Breast epithelium (tissue), 3 donors: ENCODE measurements around the gene MAST4.

Source experiments
- POLR2A ChIP-seq: fragments of 450-650 bp; IDR thresholded peaks from one replicate; pipeline ENCODE4 v1.6.1; 2016; ENCODE audit warnings: antibody characterized with exemption, mild to moderate bottlenecking, moderate library complexity
- POLR2AphosphoS5 ChIP-seq, 3 donors: sonication (generic); formaldehyde crosslinking; IDR thresholded peaks; one replicate each; pipeline ENCODE4 v1.6.1; 2017; ENCODE audit warnings: antibody characterized with exemption in 3 of 3
- TF ChIP-seq, protein P1 (sequence below), 3 donors: fragments of 450-650 bp; IDR thresholded peaks; one replicate each; pipeline ENCODE4 v1.5.1; 2016 to 2017; ENCODE audit warnings: antibody characterized with exemption in 3 of 3, mild to moderate bottlenecking in 3 of 3, moderate library complexity in 3 of 3

DNA sequence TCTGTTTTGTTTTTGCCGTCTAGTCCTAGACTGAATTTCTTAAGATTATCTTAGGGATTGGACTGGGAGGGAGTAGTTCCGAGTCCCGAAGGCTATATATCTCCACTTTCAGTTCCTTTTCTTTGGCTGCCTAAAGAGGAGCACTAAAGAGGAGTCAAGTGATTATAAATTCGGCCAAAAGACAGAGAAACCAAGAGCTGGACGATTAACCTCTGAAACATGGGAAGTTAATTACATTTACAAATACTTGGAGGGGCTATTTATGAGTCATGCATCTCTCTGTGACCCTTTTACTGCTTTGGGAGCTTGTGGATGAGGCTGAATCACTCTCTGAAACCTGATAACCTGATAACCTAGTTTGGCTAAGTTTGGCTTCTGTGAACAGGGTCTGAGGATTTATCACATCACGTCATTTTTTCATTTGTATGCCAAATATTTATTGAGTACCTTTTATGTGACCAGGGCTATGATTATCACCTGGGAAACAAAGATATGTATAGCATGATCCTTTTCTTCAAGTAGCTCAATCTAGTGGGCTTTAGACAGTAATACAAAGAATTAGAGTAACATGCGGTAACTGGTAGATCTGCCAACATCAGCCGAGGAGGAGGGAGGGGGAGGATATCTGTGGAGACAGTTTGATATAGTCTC, 419.5 kb downstream of the MAST4 start:
- TF ChIP-seq POLR2A = no peak
- TF ChIP-seq, protein P1, sequence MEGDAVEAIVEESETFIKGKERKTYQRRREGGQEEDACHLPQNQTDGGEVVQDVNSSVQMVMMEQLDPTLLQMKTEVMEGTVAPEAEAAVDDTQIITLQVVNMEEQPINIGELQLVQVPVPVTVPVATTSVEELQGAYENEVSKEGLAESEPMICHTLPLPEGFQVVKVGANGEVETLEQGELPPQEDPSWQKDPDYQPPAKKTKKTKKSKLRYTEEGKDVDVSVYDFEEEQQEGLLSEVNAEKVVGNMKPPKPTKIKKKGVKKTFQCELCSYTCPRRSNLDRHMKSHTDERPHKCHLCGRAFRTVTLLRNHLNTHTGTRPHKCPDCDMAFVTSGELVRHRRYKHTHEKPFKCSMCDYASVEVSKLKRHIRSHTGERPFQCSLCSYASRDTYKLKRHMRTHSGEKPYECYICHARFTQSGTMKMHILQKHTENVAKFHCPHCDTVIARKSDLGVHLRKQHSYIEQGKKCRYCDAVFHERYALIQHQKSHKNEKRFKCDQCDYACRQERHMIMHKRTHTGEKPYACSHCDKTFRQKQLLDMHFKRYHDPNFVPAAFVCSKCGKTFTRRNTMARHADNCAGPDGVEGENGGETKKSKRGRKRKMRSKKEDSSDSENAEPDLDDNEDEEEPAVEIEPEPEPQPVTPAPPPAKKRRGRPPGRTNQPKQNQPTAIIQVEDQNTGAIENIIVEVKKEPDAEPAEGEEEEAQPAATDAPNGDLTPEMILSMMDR (IDR thresholded peaks at IDR 0.05) = no peak
- TF ChIP-seq POLR2AphosphoS5 (IDR thresholded peaks at IDR 0.05) = no peak
